Measurements from ENCODE around the gene PGAP6. TPM values are rescaled to one million over a fixed set of nuclear protein-coding genes. Genes with fewer than 3 reads are reported as not detected.

Gene PGAP6
- total and polyA plus RNA-seq, 3 donors from 2014 or later: 121 to 265 (median 261) TPM

GRCh38 chr16:410516-411178, 28.9 kb upstream of the PGAP6 start:
- Histone ChIP-seq H3K27ac (peak overlapping the region in 1 of 2 donors; percentile 41), H3K4me1 (peaks cover 16% of the 10 kb centered on the region), H3K4me3 (no peak overlapping the region), H3K27me3 (no peaks in the 10 kb centered on the region), H3K36me3 (ENCODE audit: low read depth, missing control alignments) (no peaks in the 10 kb centered on the region), H3K9me3 (no peaks in the 10 kb centered on the region)
- DNase-seq: peak; percentile 73
- no peak for TF ChIP-seq POLR2A (IDR thresholded peaks at IDR 0.05)
- TF ChIP-seq CTCF (IDR thresholded peaks at IDR 0.05): no peak
- 75 to 91% methylated on average over 11 to 35 of the region's 36 CpGs for WGBS, 2 donors
- intact Hi-C loops (cut with DNase I; ENCODE audit: low total_unique reads): no loop called here

GRCh38 chr16:407253-407652, 25.5 kb upstream of the PGAP6 start:
- no peaks in the 10 kb centered on the region for H3K9me3 ChIP-seq
- no peaks in the 10 kb centered on the region for H3K36me3 ChIP-seq (ENCODE audit: low read depth, missing control alignments)
- intact Hi-C loops (cut with DNase I; ENCODE audit: low total_unique reads): no loop called here
- no peak overlapping the region for H3K27ac ChIP-seq
- DNase-seq: no peak
- no peaks in the 10 kb centered on the region for H3K27me3 ChIP-seq
- H3K4me1 ChIP-seq: peaks cover 16% of the 10 kb centered on the region
- WGBS, 2 donors: 89 to 93% methylated on average over 2 to 16 of the region's 16 CpGs
- TF ChIP-seq CTCF (IDR thresholded peaks at IDR 0.05) (no peak), POLR2A (IDR thresholded peaks at IDR 0.05) (no peak)
- H3K4me3 ChIP-seq: no peak overlapping the region

GRCh38 chr16:405548-406506, 24.0 kb upstream of the PGAP6 start:
- H3K27ac ChIP-seq: no peak overlapping the region
- intact Hi-C loops (cut with DNase I; ENCODE audit: low total_unique reads): no loop called here
- no peak for TF ChIP-seq CTCF (IDR thresholded peaks at IDR 0.05)
- no peak for TF ChIP-seq POLR2A (IDR thresholded peaks at IDR 0.05)
- WGBS, 2 donors: 89 to 92% methylated on average over 19 to 27 of the region's 27 CpGs
- DNase-seq: no peak
- H3K4me1 ChIP-seq: peaks cover 7% of the 10 kb centered on the region
- H3K9me3 ChIP-seq: no peaks in the 10 kb centered on the region
- H3K4me3 ChIP-seq: no peak overlapping the region
- H3K36me3 ChIP-seq (ENCODE audit: low read depth, missing control alignments): no peaks in the 10 kb centered on the region
- H3K27me3 ChIP-seq: no peaks in the 10 kb centered on the region

- Histone ChIP-seq H3K4me1 (peaks cover 10% of the 10 kb centered on the region), H3K4me3 (no peak overlapping the region), H3K27ac (no peak overlapping the region), H3K9me3 (no peaks in the 10 kb centered on the region), H3K27me3 (no peaks in the 10 kb centered on the region), H3K36me3 (ENCODE audit: low read depth, missing control alignments) (no peaks in the 10 kb centered on the region)
- no peak for TF ChIP-seq POLR2A (IDR thresholded peaks at IDR 0.05)
- TF ChIP-seq CTCF (IDR thresholded peaks at IDR 0.05): no peak
- WGBS, 2 donors: 90% methylated on average over 7 to 12 of the region's 12 CpGs
- DNase-seq: no peak
- intact Hi-C loops (cut with DNase I; ENCODE audit: low total_unique reads): no loop called here
Measured at GRCh38 chr16:404971-405486, 23.3 kb upstream of the PGAP6 start.
